ENCODE data around the gene HMX1.

The HMX1 gene

DNA sequence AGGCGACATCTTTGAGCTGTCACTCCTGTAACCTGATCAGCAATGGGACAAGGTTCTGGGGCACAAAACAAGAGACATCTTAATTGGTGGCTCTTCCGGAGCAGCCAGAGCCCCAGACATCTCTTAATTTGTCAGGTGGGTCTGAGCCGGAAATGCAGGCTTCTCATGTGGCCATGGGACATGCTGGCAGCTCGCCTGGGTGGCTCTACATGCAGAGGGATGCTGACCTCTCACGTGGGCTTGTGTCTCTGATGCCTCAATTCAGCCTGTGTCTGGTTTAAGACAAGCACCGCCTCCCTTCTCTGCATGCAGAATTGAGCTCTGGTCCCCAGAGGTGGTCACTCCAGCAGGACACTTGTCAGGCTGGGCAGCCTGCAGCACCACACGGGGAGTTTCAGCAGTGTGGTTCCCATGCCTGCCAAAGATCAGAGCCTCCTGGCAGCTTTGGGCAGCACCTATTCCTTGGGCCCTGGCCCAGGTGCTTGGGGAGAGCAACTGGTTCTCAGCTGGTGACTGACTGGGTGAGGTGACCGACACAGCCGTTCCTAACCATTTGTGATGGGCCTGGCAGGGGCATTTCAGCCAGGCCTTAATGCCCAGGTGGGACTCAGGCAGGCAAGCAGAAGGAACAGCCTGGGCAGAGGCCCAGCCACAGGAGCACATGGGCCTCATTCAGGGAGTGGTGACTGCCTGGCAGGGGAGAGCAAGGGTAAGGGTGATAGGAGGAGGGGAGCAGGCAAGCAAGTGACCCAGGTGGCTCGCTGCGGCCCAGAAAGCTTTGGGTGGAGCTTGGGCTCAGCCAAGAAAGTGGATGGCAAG, 53.4 kb downstream of the HMX1 start:
- TF ChIP-seq GATA3 (IDR thresholded peaks at IDR 0.05; ENCODE audit: low read depth, low read length) (no peak), GATA2 (IDR thresholded peaks at IDR 0.05; ENCODE audit: low read depth, low read length) (no peak)

- TF ChIP-seq GATA3 (IDR thresholded peaks at IDR 0.05; ENCODE audit: low read depth, low read length), result no peak
- no peak for TF ChIP-seq GATA2 (IDR thresholded peaks at IDR 0.05; ENCODE audit: low read depth, low read length)
Observed at GRCh38 chr4:8817813-8818062, 53.9 kb downstream of the HMX1 start.

GRCh38 chr4:8817096-8817812, 54.4 kb downstream of the HMX1 start:
- TF ChIP-seq GATA3 (IDR thresholded peaks at IDR 0.05; ENCODE audit: low read depth, low read length) (no peak), GATA2 (IDR thresholded peaks at IDR 0.05; ENCODE audit: low read depth, low read length) (no peak)

All from SH-SY5Y (cell line).